ENCODE data around the gene EHD4.

EHD4 gene

GRCh38 chr15:41903782-41904181, 68.6 kb downstream of the EHD4 start:
- DNase-seq (ENCODE audit: extremely low spot score, insufficient read length, low read depth) (no peak), FAIRE-seq (no peak)

GRCh38 chr15:41901431-41901830, 70.9 kb downstream of the EHD4 start:
- no peak for DNase-seq (ENCODE audit: extremely low spot score, insufficient read length, low read depth)
- FAIRE-seq = no peak

DNA sequence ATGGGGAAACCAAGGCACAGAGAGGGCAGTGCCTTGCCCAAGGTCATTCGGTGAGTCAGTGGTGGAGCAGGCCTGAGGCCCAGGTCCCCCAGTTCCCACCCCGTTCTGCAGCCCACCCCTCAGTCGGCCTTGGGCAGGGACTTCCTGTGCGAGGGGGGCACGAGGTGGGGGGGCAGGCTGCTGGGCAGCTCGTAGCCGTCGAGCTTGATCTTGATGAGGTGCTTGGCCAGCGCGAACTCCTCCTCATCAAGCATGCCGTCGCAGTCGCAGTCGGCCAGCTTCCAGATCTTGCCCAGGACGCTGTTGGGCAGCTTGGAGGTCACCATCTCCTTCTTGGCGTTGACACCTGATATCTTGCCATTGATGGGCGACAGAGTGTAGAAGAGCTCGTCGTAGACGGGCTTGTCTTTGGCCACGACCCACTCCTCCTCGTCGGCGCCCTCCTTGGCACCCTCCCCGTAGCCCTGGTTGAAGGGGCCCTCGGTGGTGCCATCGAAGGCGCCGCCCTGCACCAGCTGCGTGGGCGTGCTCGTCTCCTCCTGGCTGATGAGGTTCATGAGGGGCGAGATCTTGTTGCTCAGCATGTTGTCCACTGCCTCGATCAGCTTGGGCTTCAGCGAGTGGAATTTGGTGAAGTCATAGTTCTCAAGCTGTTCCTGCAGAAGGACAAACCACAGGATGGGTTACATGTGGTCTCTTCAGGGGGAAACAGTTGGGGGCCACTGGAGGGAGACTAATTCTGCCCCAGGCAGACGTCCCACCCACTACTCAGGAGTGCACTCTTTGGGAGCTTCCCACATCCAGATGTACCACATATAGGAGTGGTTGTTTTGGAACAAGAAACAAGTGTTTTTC, 71.6 kb downstream of the EHD4 start:
- DNase-seq (ENCODE audit: extremely low spot score, insufficient read length, low read depth) (no peak), FAIRE-seq (no peak)

- FAIRE-seq (no peak), DNase-seq (ENCODE audit: extremely low spot score, insufficient read length, low read depth) (no peak)
Measured at GRCh38 chr15:41899854-41900442, 72.4 kb downstream of the EHD4 start.

GRCh38 chr15:41897363-41897799, 75.0 kb downstream of the EHD4 start:
- FAIRE-seq = no peak
- DNase-seq (ENCODE audit: extremely low spot score, insufficient read length, low read depth) = no peak

DNA sequence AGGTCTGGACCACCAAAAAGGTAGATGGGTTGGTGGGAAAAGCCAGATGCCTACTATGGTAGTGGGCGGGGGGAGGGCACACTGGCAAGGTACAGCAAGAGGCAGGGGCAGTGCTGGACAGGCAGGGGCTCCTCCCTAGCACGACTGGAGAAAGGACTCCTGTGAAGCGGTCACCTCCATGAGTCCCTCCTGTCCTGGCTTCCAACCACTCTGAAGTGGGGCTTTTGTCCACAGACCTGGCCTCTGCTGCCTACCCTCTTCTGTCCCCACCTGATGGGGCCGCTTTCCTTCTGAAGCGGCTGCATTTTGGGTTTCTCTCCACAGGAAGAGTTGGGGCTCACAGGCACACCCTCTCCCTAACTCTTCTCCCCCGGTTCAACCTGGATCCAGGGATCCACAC, 75.8 kb downstream of the EHD4 start:
- no peak for FAIRE-seq
- no peak for DNase-seq (ENCODE audit: extremely low spot score, insufficient read length, low read depth)

- DNase-seq (ENCODE audit: extremely low spot score, insufficient read length, low read depth) (no peak), FAIRE-seq (no peak)
Measured at GRCh38 chr15:41895957-41896356, 76.4 kb downstream of the EHD4 start.

- DNase-seq (ENCODE audit: extremely low spot score, insufficient read length, low read depth) = no peak
- FAIRE-seq = no peak
Measured at GRCh38 chr15:41895491-41895890, 76.9 kb downstream of the EHD4 start.

GRCh38 chr15:41894791-41895463, 77.4 kb downstream of the EHD4 start:
- peak; percentile 93 for DNase-seq (ENCODE audit: extremely low spot score, insufficient read length, low read depth)
- peak; percentile 96 for FAIRE-seq

DNA sequence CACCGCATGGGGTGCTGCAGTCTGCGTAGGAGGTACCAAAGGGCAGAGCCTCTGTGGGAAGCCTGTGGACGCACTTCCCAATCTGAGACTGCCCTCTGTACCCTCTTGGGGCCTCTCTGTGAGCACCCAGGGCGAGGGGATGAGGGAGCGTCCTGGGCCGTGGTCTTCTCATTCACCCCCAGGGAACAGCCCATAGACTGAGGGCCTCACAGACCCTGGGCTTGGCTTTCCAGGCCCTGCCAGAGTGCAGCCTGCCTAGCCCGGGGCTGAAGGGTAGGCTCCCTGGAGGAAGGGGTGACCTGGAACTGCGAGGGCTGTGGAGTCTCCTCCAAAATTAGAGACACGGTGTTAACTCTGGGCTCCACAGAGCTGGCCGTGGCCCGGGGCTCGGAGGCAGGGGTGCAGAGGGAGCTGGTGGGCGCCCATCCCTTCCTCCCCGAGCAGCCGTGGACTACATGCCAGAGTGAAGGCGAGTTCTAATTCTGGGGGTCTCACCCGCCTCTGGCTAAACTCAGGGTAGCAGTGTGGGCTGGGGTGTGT, 78.0 kb downstream of the EHD4 start:
- DNase-seq (ENCODE audit: extremely low spot score, insufficient read length, low read depth) (no peak), FAIRE-seq (no peak)

DNA sequence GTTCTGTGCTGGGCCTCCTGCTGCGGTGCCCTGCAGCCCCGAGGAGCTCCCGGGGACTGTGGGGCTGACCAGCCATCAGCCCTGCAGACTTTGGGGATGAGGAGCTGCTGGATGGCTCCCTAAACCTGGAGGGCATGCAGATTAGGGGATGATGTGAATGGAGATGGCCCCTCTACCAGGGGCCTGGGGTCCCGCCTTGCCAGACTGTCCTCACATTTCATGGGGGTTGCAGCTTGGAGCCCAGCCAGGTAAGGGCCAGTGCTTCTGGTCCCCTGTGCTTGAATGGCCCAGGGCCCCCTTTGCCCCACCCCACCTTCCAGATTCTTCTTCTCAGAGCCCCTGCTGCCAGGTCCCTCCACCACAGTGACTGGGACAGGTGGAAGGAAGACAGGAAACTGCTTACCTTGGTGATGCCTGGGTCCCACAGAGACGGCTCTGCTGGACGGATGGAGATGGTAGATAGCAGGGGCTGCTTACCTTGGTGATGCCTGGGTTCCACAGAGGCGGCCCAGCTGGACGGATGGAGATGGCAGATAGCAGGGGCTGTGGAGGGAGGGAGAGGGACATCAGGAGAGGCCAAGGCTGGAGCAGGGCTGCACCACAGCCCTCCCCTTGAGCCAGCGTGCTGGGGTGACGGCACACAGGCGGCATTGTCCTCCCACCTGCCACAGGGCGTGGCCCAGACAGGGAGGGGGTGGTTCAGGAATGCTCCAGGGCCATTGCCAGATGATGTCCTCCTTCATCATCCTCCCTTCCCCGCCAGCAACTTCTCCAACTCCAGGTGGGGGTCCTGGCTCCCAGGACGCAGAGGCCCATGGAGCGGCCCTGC, 78.7 kb downstream of the EHD4 start, which contains the start of gene SPTBN5:
SPTBN5 (minus strand) TSS at position 632 of the 829 bp plus-strand sequence; CDS start at position 76, 556 bp downstream.
- DNase-seq (ENCODE audit: extremely low spot score, insufficient read length, low read depth) (no peak), FAIRE-seq (no peak)

DNA sequence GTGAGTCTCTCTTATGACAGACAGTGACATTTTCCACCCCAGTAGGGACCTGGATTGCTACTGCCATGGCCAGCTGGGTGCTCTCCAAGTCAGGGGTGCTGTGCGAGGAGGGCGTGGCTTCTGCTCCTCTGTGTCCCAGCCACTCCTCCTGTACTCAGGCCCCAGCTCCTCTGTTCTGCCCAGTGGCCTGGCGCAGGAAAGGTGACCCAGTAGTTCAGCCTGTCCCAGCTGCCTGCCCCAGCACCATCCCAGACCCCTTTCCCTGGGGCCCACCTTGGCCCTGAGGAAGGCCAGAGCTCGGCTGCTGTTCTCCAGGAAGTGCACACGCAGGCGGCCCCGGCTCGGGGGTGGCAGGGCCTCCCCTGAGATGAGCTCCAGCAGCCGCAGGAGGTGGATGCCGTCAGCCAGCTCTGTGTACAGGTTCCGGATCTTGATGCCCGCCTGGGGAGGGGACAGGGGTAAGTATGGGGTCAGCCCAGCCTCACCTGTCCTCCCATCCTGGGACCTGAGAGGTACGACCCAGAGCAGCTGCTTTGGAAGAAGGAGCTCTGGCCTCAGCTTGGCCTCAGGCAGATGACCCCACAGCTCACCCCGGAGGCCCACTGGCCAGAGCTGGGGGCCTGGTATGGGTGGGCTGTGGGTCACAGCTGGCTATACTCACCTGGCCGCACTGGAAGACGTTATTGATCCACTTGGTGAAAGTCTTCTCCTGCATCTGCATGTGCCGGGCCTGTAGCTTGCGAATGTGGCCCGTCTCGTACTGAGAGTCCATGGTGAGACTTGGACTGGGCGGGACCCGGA, 79.5 kb downstream of the EHD4 start:
- FAIRE-seq (no peak), DNase-seq (ENCODE audit: extremely low spot score, insufficient read length, low read depth) (no peak)

- no peak for FAIRE-seq
- DNase-seq (ENCODE audit: extremely low spot score, insufficient read length, low read depth) = no peak
Measured at GRCh38 chr15:41891946-41892345, 80.4 kb downstream of the EHD4 start.

DNA sequence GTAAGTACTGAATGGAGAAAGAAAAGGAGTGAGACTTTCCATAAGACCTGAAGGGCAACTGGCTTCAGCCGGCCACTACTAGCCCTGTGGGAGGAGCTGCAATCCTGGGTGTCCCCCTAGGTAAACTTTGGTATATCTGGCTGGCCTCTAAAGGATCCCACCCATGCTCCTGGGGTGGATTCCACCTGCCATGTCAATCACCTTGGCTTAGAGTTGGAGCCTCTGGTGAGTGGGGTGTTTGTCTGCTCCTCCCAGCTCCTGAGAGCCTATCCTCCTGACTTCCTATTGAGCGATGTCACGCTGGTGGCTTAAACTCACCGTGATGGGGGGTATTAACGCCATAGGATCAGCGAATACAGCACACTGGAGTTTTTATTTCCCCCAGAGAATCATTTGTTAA, 81.1 kb downstream of the EHD4 start:
- DNase-seq (ENCODE audit: extremely low spot score, insufficient read length, low read depth) (no peak), FAIRE-seq (no peak)

GRCh38 chr15:41890050-41890690, 82.2 kb downstream of the EHD4 start:
- FAIRE-seq = no peak
- DNase-seq (ENCODE audit: extremely low spot score, insufficient read length, low read depth) = no peak

- DNase-seq (ENCODE audit: extremely low spot score, insufficient read length, low read depth) = no peak
- FAIRE-seq = no peak
Measured at GRCh38 chr15:41888662-41889253, 83.6 kb downstream of the EHD4 start.

- no peak for FAIRE-seq
- DNase-seq (ENCODE audit: extremely low spot score, insufficient read length, low read depth) = no peak
Measured at GRCh38 chr15:41887893-41888292, 84.5 kb downstream of the EHD4 start.

GRCh38 chr15:41887161-41887560, 85.2 kb downstream of the EHD4 start:
- FAIRE-seq = no peak

More at GRCh38 chr15:41887161-41887560, 85.2 kb downstream of the EHD4 start:
- DNase-seq (ENCODE audit: extremely low spot score, insufficient read length, low read depth) = no peak
